GM19328 (cell line): ENCODE measurements around the gene RNF114.

Experiments used
- ATAC-seq: cut with Tn5 transposase; IDR thresholded peaks from one replicate; pipeline ENCODE4 v1.9.1; 2021; ENCODE audit warnings: mild to moderate bottlenecking, moderate library complexity; ENCODE audit not compliant: unreplicated experiment

The RNF114 gene

GRCh38 chr20:49901588-49901987 is 34.6 kb upstream of the RNF114 start:
- no peak for ATAC-seq

GRCh38 chr20:49904440-49905214 is 31.6 kb upstream of the RNF114 start:
- ATAC-seq: no peak

- no peak for ATAC-seq
Measured at GRCh38 chr20:49905415-49906091, 30.6 kb upstream of the RNF114 start.

- ATAC-seq: no peak
Measured at GRCh38 chr20:49906101-49906604, 30.0 kb upstream of the RNF114 start.

- ATAC-seq: no peak
Measured at GRCh38 chr20:49906615-49907154, 29.5 kb upstream of the RNF114 start.

GRCh38 chr20:49907405-49908257 is 28.6 kb upstream of the RNF114 start:
- ATAC-seq: no peak

- no peak for ATAC-seq
Measured at GRCh38 chr20:49908258-49908565, 28.0 kb upstream of the RNF114 start.

GRCh38 chr20:49909499-49910339 is 26.5 kb upstream of the RNF114 start:
- ATAC-seq: no peak

GRCh38 chr20:49910340-49910706 is 25.9 kb upstream of the RNF114 start:
- ATAC-seq: no peak

- no peak for ATAC-seq
Measured at GRCh38 chr20:49913399-49914047, 22.7 kb upstream of the RNF114 start.

GRCh38 chr20:49914310-49915117 is 21.7 kb upstream of the RNF114 start:
- ATAC-seq: no peak

- ATAC-seq: peak; percentile 5
Measured at GRCh38 chr20:49915118-49915379, 21.1 kb upstream of the RNF114 start.

- ATAC-seq: peak; percentile 80
Measured at GRCh38 chr20:49915380-49916145, 20.6 kb upstream of the RNF114 start, which contains the start of gene SPATA2. SPATA2 (minus strand) TSS chr20:49915529; CDS start chr20:49908490, 7,039 bp downstream.

GRCh38 chr20:49916146-49917002 is 19.8 kb upstream of the RNF114 start:
- no peak for ATAC-seq

GRCh38 chr20:49918446-49918845 is 17.8 kb upstream of the RNF114 start:
- no peak for ATAC-seq

GRCh38 chr20:49919009-49919408 is 17.2 kb upstream of the RNF114 start:
- ATAC-seq: no peak

- ATAC-seq: no peak
Measured at GRCh38 chr20:49919461-49919860, 16.7 kb upstream of the RNF114 start.

GRCh38 chr20:49924247-49924646 is 11.9 kb upstream of the RNF114 start:
- ATAC-seq: no peak
